OCI-LY7 (cell line): Measurements from ENCODE around the gene CSF2RB.

Source experiments
- CTCF ChIP-seq: fragments of 200-600 bp; sonication (generic); conservative IDR thresholded peaks from 2 replicates; pipeline ENCODE4 v1.5.1; 2014; ENCODE audit warnings: mild to moderate bottlenecking, antibody characterized with exemption, low read length, moderate library complexity, mixed read lengths
- EZH2phosphoT487 ChIP-seq: fragments of 200-600 bp; sonication (generic); IDR thresholded peaks from 2 replicates; pipeline ENCODE4 v1.6.1; 2018; ENCODE audit warnings: low read depth, borderline replicate concordance, mild to moderate bottlenecking, mixed run types, antibody characterized with exemption, low read length, moderate library complexity, mixed read lengths

GRCh38 chr22:36885474-36885873, 28.0 kb upstream of the CSF2RB start:
- TF ChIP-seq CTCF (no peak), EZH2phosphoT487 (no peak)
